ENCODE measurements around the gene SBDS.

The SBDS gene

GRCh38 chr7:66953044-66953427 lies 42.4 kb downstream of the SBDS start (continued):
- TF ChIP-seq ZSCAN4 (tag by site-specific recombination; IDR thresholded peaks at IDR 0.05) (no peak), ZNF302 (tag by site-specific recombination; IDR thresholded peaks at IDR 0.05; ENCODE audit: low read depth) (no peak), ZBTB17 (tag by site-specific recombination; IDR thresholded peaks at IDR 0.05) (no peak), ZNF624 (tag by site-specific recombination; IDR thresholded peaks at IDR 0.05) (no peak)

GRCh38 chr7:66952343-66953043 lies 42.9 kb downstream of the SBDS start:
- H3K27ac ChIP-seq (ENCODE audit: extremely low read depth, low read depth, low read length) = no peak overlapping the region
- ChIA-PET CTCF (interaction anchor here (0.6 to 0.8 kb wide), 2 partner anchors 10 to 1112 kb away, joined by 3 read pairs; no protein-coding TSS in a partner anchor), POLR2A (interaction anchor here (0.7 kb wide), 1 partner anchor 25 kb away, joined by 3 read pairs; no protein-coding TSS in a partner anchor)

GRCh38 chr7:66950763-66951162 lies 44.6 kb downstream of the SBDS start:
- ChIA-PET CTCF (interaction anchor here (0.6 kb wide), 1 partner anchor 180 kb away, joined by 4 read pairs; no protein-coding TSS in a partner anchor), POLR2A (no interaction called here)
- Histone ChIP-seq H3K4me3 (ENCODE audit: low read depth, low read length) (no peak overlapping the region), H3K4me1 (ENCODE audit: control insufficient read depth, insufficient read depth, low read length) (no peaks in the 10 kb centered on the region), H3K9me3 (ENCODE audit: control insufficient read depth, insufficient read depth, low read depth, low read length) (no peaks in the 10 kb centered on the region), H3K27ac (ENCODE audit: extremely low read depth, low read depth, low read length) (no peak overlapping the region), H3K36me3 (ENCODE audit: control insufficient read depth in 2 of 2, insufficient read depth in 1 of 2, low read length in 2 of 2) (peaks cover 65 to 68% of the 10 kb centered on the region in 2 experiments)
- TF ChIP-seq PRDM2 (tag by site-specific recombination; IDR thresholded peaks at IDR 0.05; ENCODE audit: borderline replicate concordance) (no peak), ZNF747 (tag by site-specific recombination; IDR thresholded peaks at IDR 0.05) (no peak)

More at GRCh38 chr7:66952343-66953043, 42.9 kb downstream of the SBDS start:
- H3K4me1 ChIP-seq (ENCODE audit: control insufficient read depth, insufficient read depth, low read length) = no peaks in the 10 kb centered on the region
- H3K4me3 ChIP-seq (ENCODE audit: low read depth, low read length) = no peak overlapping the region
- peaks cover 64 to 74% of the 10 kb centered on the region in 2 experiments for H3K36me3 ChIP-seq (ENCODE audit: control insufficient read depth in 2 of 2, insufficient read depth in 1 of 2, low read length in 2 of 2)
- TF ChIP-seq KLF9 (tag by site-specific recombination; IDR thresholded peaks at IDR 0.05; ENCODE audit: low read depth) = no peak
- TF ChIP-seq ZNF416 (tag by site-specific recombination; IDR thresholded peaks at IDR 0.05) = no peak
- no peak for TF ChIP-seq ZNF596 (tag by site-specific recombination; IDR thresholded peaks at IDR 0.05)
- TF ChIP-seq MEIS1 (CRISPR knock-in tag; IDR thresholded peaks at IDR 0.05; ENCODE audit: borderline replicate concordance) = no peak
- no peak for TF ChIP-seq ZNF280D (tag by site-specific recombination; IDR thresholded peaks at IDR 0.05)
- no peak for TF ChIP-seq ZNF449 (tag by site-specific recombination; IDR thresholded peaks at IDR 0.05)
- no peak for TF ChIP-seq ZNF362 (tag by site-specific recombination; IDR thresholded peaks at IDR 0.05)
- no peaks in the 10 kb centered on the region for H3K9me3 ChIP-seq (ENCODE audit: control insufficient read depth, insufficient read depth, low read depth, low read length)

All from HEK293 (cell line).